Neural progenitor cell (in vitro differentiated cells): Measurements from ENCODE around the gene FUS. TPM values are rescaled to one million over a fixed set of nuclear protein-coding genes. Genes with fewer than 3 reads are reported as not detected.

Experiments
- DNase-seq: peaks from one replicate; pipeline ENCODE4 v3.0.0-alpha.2; 2016; ENCODE audit warnings: low spot score
- H2AFZ ChIP-seq: fragments of 200-600 bp; sonication (generic); replicated peaks from 2 replicates; pipeline ENCODE4 v1.6.1; 2016; ENCODE audit warnings: antibody characterized with exemption
- H3F3A ChIP-seq: fragments of 200-600 bp; sonication (generic); 2 replicates; pipeline ENCODE4 v1.6.1; 2016; ENCODE audit warnings: antibody characterized with exemption, low read depth
- H3K27ac ChIP-seq: fragments of 200-600 bp; sonication (generic); 2 replicates; pipeline ENCODE4 v1.5.1; 2016; ENCODE audit warnings: mild to moderate bottlenecking
- H3K27me3 ChIP-seq: fragments of 200-600 bp; sonication (generic); 2 replicates; pipeline ENCODE4 v1.6.1; 2016; ENCODE audit warnings: mild to moderate bottlenecking, moderate library complexity
- H3K36me3 ChIP-seq: fragments of 200-600 bp; sonication (generic); 2 replicates; pipeline ENCODE4 v1.5.1; 2016
- H3K4me1 ChIP-seq: fragments of 200-600 bp; sonication (generic); 2 replicates; pipeline ENCODE4 v1.6.1; 2016; ENCODE audit warnings: mixed run types
- H3K4me2 ChIP-seq: fragments of 200-600 bp; sonication (generic); 2 replicates; pipeline ENCODE4 v1.6.1; 2016
- H3K4me3 ChIP-seq: fragments of 200-600 bp; sonication (generic); 2 replicates; pipeline ENCODE4 v1.5.1; 2016
- H3K79me2 ChIP-seq: fragments of 200-600 bp; sonication (generic); 2 replicates; pipeline ENCODE4 v1.6.1; 2016; ENCODE audit warnings: low read depth
- H3K9ac ChIP-seq: fragments of 200-600 bp; sonication (generic); 2 replicates; pipeline ENCODE4 v1.6.1; 2016
- H3K9me3 ChIP-seq: fragments of 200-600 bp; sonication (generic); 2 replicates; pipeline ENCODE4 v1.5.1; 2016; ENCODE audit warnings: low read depth
- H4K20me1 ChIP-seq: fragments of 200-600 bp; sonication (generic); 2 replicates; pipeline ENCODE4 v1.6.1; 2016; ENCODE audit warnings: low read depth
- H3K27ac Mint-ChIP-seq: 3 replicates; pipeline ENCODE4 v1.8.0; 2021; ENCODE audit warnings: mixed read lengths
- H3K27me3 Mint-ChIP-seq: 2 replicates; pipeline ENCODE4 v1.8.0; 2022; ENCODE audit warnings: low read depth, mild to moderate bottlenecking, inconsistent platforms, moderate library complexity, mixed read lengths; ENCODE audit not compliant: insufficient read depth
- H3K36me3 Mint-ChIP-seq: 3 replicates; pipeline ENCODE4 v1.8.0; 2021; ENCODE audit warnings: mixed read lengths
- H3K4me1 Mint-ChIP-seq: 3 replicates; pipeline ENCODE4 v1.8.0; 2021; ENCODE audit warnings: mixed read lengths
- H3K4me3 Mint-ChIP-seq: 3 replicates; pipeline ENCODE4 v1.8.0; 2021; ENCODE audit warnings: mild to moderate bottlenecking, moderate library complexity, mixed read lengths
- H3K9me3 Mint-ChIP-seq: 3 replicates; pipeline ENCODE4 v1.8.0; 2020; ENCODE audit warnings: mixed read lengths
- EZH2 ChIP-seq: fragments of 200-600 bp; sonication (generic); IDR thresholded peaks from 2 replicates; pipeline ENCODE4 v1.6.1; 2017; ENCODE audit warnings: antibody characterized with exemption, mild to moderate bottlenecking, moderate library complexity
- EZH2phosphoT487 ChIP-seq: fragments of 200-600 bp; sonication (generic); IDR thresholded peaks from 2 replicates; pipeline ENCODE4 v1.6.1; 2017; ENCODE audit warnings: antibody characterized with exemption
- small RNA-seq: library from RNA; depleted of rRNA; stranded (forward); fragments of <200 nt; gene quantifications from one replicate; pipeline ENCODE3, GENCODE V24; 2015
- total RNA-seq: library from RNA; depleted of rRNA; stranded (reverse); fragments of >200 nt; gene quantifications from 2 replicates; pipeline ENCODE4 v1.2.3, GENCODE V29; 2015; ENCODE audit warnings: low replicate concordance
- TF ChIP-seq, protein P1 (sequence below): fragments of 200-600 bp; sonication (generic); IDR thresholded peaks from 2 replicates; pipeline ENCODE4 v1.5.1; 2017; ENCODE audit warnings: antibody characterized with exemption, mild to moderate bottlenecking

The FUS gene
- total RNA-seq, 1 donor from 2014 or later, result 81.7 TPM

DNA sequence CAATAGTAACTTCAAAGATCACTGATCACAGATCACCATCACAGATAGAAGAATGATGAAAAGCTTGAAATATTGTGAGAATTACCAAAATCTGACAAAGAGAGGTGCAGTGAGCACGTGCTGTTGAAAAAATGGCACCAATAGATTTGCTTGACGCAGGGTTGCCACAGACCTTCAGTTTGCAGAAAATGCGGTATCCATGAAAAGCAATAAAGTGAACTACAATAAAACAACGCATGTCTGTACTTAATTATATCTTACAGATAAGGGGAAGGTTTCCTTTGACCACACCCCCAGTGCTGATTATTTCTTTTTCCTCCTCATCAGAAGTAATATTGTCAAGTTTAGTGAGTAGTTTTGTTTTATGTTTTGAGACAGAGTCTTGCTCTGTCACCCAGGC, 58.1 kb downstream of the FUS start:
- Histone ChIP-seq H3K27me3 (no peaks in the 10 kb centered on the region), H3K27ac (no peak overlapping the region), H3K4me2 (no peak overlapping the region), H3K36me3 (no peaks in the 10 kb centered on the region), H3K9ac (no peak overlapping the region), H3K79me2 (no peaks in the 10 kb centered on the region), H3K4me1 (no peaks in the 10 kb centered on the region), H3K4me3 (no peak overlapping the region), H4K20me1 (no peaks in the 10 kb centered on the region), H2AFZ (no peak overlapping the region), H3K9me3 (no peaks in the 10 kb centered on the region), H3F3A (no peaks in the 10 kb centered on the region)
- TF ChIP-seq EZH2 (no peak), EZH2phosphoT487 (no peak)
- TF ChIP-seq, protein P1, sequence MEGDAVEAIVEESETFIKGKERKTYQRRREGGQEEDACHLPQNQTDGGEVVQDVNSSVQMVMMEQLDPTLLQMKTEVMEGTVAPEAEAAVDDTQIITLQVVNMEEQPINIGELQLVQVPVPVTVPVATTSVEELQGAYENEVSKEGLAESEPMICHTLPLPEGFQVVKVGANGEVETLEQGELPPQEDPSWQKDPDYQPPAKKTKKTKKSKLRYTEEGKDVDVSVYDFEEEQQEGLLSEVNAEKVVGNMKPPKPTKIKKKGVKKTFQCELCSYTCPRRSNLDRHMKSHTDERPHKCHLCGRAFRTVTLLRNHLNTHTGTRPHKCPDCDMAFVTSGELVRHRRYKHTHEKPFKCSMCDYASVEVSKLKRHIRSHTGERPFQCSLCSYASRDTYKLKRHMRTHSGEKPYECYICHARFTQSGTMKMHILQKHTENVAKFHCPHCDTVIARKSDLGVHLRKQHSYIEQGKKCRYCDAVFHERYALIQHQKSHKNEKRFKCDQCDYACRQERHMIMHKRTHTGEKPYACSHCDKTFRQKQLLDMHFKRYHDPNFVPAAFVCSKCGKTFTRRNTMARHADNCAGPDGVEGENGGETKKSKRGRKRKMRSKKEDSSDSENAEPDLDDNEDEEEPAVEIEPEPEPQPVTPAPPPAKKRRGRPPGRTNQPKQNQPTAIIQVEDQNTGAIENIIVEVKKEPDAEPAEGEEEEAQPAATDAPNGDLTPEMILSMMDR, result no peak
- no peak overlapping the region for H3K27ac Mint-ChIP-seq
- no peaks in the 10 kb centered on the region for H3K4me1 Mint-ChIP-seq
- peaks cover 6% of the 10 kb centered on the region for H3K9me3 Mint-ChIP-seq
- peaks cover 3% of the 10 kb centered on the region for H3K27me3 Mint-ChIP-seq
- no peaks in the 10 kb centered on the region for H3K36me3 Mint-ChIP-seq
- no peak overlapping the region for H3K4me3 Mint-ChIP-seq
- DNase-seq, result no peak

Small RNAs within 50 kb of the gene (small RNA-seq; reads per million reads assigned to genes)
- gene AC009088.4 (not detected), gene NDUFA3P6 (not detected)

Other genes starting within 250 kb of the FUS start
- 10.2 and 20.1 TPM in 2 replicates for gene ORAI3, start 231.1 kb upstream of the FUS start, total RNA-seq
- gene SETD1A, start 222.4 kb upstream of the FUS start, total RNA-seq, result 3.2 and 5.8 TPM in 2 replicates
- gene HSD3B7, start 194.9 kb upstream of the FUS start, total RNA-seq, result 1.4 and 2.9 TPM in 2 replicates
- gene STX1B, start 169.5 kb upstream of the FUS start, total RNA-seq, result 6.6 and 7.3 TPM in 2 replicates
- 6.6 and 13.3 TPM in 2 replicates for gene STX4, start 146.6 kb upstream of the FUS start, total RNA-seq
- gene ZNF668, start 105.9 kb upstream of the FUS start, total RNA-seq, result 3.7 and 14.7 TPM in 2 replicates
- 7.5 and 31.2 TPM in 2 replicates for gene ZNF646, start 105.7 kb upstream of the FUS start, total RNA-seq
- 2.3 and 7.7 TPM in 2 replicates for gene PRSS53, start 91.2 kb upstream of the FUS start, total RNA-seq
- 95.9 and 137 TPM in 2 replicates for gene VKORC1, start 85.3 kb upstream of the FUS start, total RNA-seq
- gene BCKDK, start 71.8 kb upstream of the FUS start, total RNA-seq, result 19.8 and 38.1 TPM in 2 replicates
- gene KAT8, start 62.5 kb upstream of the FUS start, total RNA-seq, result 59.7 and 71.7 TPM in 2 replicates
- 2.7 and 17.6 TPM in 2 replicates for gene PRSS8, start 44.4 kb upstream of the FUS start, total RNA-seq
- gene PRSS36, start 30.1 kb upstream of the FUS start, total RNA-seq, result 0.30 and 0.68 TPM in 2 replicates
- 0.81 TPM in 1 of 2 replicates, not detected in the other for gene PYCARD, start 22.6 kb downstream of the FUS start, total RNA-seq
- 0.07 TPM in 1 of 2 replicates, not detected in the other for gene TRIM72, start 34.0 kb downstream of the FUS start, total RNA-seq
- not detected in 2 replicates for gene PYDC1, start 37.0 kb downstream of the FUS start, total RNA-seq
- not detected in 2 replicates for gene ITGAM, start 79.8 kb downstream of the FUS start, total RNA-seq
- not detected in 2 replicates for gene ITGAX, start 175.0 kb downstream of the FUS start, total RNA-seq
- not detected in 2 replicates for gene ITGAD, start 213.2 kb downstream of the FUS start, total RNA-seq
- not detected in 2 replicates for gene COX6A2, start 248.2 kb downstream of the FUS start, total RNA-seq